ENCODE results near the gene MPG.

MPG gene

DNA sequence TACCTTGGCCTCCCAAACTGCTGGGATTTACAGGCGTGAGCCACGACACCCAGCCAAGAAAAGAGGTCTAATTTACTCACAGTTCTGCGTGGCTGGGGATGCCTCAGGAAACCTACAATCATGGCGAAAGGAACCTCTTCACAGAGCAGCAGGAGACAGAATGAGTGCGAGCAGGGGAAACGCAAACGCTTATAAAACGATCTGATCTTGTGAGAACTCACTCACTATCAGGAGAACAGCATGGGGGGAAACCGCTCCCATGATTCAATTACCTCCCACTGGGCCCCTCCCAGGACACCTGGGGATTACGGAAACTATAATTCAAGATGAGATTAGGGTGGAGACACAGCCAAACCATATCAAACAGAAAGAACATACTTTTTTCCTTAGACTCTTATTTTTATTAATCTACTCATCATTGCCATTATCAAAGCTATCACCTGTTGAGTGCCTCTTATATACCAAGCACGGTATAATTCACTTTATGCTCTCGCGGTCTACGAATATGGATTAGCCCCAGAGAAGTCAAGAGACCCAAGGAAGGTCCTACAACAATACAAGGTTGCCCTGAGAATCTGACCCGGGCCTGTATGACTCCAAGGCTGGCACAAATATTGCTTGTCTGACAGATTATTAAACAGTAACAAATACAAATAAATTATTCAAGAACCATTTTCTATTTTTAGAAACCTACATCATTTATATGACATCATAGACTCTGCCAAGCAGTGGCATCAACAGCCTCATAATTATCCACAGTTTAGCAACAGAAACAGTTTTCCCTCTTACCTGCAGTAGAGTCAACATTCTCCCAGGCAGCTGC is 27.0 kb upstream of the MPG start:
- no peak for DNase-seq (ENCODE audit: low read depth, low spot score)

- peak; percentile 96 for DNase-seq (ENCODE audit: low read depth, low spot score)
Observed at GRCh38 chr16:53346-54236, 24.4 kb upstream of the MPG start, which contains the start of the genes POLR3K and SNRNP25. POLR3K (minus strand) TSS chr16:53608; CDS start chr16:53586, 22 bp downstream. SNRNP25 (plus strand) TSS chr16:53828; CDS start chr16:54017, 189 bp downstream.

DNA sequence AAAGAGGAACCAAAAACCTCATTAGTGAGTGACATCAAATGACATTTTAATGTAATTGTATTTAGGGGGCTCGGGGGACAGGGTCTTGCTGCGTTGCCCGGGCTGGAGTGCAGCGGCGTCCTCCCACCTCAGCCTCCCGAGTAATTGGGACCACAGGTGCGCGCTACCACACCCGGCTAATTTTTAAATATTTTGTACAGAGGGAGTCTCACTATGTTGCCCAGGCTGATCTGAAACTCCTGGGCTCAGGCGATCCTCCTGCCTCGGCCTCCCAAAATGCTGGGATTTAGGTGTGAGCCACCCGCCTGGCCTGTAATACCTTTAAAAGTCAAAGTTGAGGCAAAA is 23.8 kb upstream of the MPG start:
- DNase-seq (ENCODE audit: low read depth, low spot score): no peak

DNA sequence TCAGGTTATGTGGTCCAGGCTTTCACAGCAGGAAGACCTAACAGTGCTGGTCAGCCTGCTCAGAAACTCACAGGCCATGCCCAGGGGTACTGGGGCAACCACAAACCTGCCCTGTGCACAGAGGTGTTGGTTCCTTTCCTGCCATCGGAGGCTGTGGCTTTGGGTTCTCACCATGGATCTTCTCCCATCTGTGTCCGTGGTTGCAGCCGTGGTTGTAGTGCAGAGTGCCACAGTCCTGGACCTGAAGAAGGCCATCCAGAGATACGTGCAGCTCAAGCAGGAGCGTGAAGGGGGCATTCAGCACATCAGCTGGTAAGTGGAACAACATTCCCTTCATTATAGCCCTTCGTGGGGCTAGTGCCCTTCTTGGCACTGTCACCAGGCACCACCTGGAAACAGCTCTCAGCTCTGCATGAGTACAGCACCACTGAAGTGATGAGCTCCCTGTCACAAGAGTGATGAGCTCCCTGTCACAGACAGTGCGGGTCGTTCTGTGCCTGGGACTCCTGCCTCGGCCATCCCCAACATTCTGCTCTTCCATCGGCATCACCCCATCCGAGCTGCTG is 22.4 kb upstream of the MPG start:
- DNase-seq (ENCODE audit: low read depth, low spot score): no peak

DNA sequence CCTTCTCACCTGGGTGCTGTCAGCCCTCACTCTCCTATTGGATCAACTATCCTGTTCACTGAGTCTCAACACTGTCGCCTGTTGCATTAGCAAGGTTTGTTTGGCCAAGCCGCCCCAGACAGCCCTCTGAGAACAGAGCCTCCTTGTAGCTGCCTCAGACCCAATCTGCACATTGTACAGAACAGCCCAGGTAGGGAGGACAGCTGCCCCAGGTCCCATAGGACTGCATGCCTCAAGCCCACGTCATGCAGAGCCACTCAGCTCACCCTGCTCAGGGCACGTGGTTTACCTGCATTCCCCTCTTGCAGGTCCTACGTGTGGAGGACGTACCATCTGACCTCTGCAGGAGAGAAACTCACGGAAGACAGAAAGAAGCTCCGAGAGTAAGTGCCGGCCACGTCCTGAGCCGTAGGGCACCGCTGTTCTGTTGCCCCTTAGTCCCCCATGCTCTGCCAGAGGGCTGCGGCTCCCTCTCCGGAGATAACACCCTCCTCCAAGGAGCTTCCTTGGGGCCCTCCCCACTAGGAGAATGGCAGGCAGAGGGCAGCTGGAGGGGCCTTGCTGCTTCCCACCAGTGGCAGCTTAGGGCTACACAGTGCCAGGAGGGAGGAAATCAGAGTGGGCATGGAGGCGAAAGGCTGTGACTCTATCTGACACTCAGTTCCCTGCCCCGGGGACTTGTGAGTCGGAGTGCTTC is 21.6 kb upstream of the MPG start:
- no peak for DNase-seq (ENCODE audit: low read depth, low spot score)

DNA sequence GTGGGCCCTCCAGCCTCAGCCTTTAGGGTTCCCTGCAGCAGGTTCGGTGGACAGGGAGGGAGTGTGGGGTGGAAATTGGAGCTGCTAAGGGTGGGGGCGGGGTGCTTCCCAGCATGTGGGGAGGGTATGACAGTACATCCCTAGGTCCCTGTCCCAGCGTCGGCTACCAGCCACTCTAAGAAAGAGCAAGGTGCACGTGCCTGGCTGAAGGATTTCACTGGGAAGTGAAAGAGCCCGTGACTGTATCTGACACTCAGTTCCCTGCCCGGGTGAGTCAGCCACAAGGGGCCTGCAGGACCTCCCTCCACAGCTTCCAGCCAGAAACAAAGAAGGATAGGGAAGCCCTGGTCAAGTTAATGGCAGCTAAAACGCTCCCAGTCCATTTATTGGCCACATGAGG is 20.3 kb upstream of the MPG start:
- DNase-seq (ENCODE audit: low read depth, low spot score): no peak

DNA sequence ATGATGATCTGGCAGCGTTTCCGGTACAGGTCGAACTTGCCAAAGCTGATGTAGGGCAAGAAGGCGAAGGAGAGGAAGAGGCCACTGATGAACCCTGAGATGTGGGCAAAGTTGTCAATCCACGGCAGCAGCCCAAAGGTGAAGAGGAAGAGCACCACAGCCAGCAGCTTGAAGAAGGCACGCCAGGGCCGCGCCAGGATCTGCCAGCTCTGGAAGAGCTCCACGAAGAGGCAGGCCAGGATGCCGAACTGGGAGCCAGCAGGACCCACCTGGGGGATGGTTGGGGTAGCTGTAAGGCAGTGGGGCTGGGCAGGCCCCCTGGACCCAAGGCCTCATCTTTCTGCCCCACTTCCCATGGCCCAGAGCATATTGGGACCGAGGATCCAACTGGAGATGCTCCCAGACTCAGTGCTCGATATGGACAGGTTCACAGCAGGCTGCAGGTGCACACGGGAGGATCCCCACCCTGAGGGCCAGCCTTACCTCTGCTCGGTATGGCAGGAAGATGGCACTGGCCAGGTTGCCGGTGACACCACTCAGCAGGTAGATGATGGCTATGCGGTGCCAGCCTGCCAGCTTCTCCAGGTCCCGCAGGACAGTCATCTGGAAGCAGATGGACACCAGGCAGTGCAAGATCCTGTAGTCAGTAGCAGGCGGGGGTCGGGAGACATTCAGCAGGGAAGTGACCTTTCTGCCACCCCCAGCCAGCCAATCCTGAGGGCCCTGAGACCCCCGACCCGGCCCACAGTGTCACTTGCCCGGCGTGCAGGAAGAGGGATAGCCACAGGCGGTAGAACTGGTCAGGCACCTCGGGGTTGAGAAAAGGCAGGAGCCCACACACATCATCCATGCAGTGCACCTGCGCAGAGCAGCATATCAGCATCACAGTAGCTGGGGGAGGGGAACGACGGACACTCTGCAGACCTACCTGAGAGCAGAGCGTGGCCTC is 19.3 kb upstream of the MPG start:
- no peak for DNase-seq (ENCODE audit: low read depth, low spot score)

- DNase-seq (ENCODE audit: low read depth, low spot score): no peak
Observed at GRCh38 chr16:59440-60059, 18.5 kb upstream of the MPG start.

GRCh38 chr16:60166-60565 is 17.9 kb upstream of the MPG start:
- DNase-seq (ENCODE audit: low read depth, low spot score): no peak

DNA sequence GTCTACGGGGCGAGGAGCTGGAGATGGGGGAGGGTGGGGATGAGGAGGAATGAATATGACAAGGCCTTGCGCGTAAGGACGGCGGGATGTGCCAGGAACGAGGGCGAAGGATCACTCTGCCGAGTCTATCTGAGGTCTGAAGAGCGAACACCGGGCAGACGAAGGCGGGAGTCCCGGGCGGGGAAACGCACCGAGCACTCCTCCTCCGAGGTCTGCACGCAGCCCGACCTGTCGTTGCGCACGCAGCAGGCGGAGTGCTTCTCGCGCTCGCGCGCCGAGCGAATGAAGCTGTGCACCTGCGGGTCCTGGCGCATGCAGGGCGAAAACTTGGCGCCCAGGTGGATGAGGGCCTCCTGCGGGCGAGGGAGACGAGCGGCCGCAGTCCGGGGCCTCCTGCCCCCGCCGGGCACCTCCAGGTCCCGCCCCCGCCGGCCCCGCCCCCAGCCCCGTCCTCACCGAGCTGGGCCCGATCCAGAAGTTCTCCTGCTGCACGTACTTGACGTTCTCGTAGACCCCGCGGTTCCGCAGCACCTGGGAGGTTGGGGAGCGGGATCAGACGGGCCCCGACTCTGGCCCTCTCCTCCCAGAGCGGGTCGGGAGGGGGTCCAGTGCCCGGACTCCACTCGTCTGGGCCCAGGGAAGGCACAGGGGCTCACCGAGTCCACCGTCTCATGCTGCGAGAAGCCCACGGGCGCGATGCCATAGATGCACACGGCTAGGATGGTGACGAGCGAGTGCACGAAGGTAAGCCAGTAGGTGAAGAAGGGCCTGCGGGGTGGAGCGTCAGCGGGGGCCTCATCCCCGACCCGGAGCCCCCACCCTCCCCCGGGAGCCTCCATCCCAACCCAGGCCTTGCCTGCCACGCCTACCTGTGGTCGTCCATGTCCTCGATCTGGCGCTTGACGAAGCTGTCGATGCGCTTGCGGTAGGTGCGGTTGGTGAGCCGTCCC is 16.8 kb upstream of the MPG start:
- DNase-seq (ENCODE audit: low read depth, low spot score): no peak

DNA sequence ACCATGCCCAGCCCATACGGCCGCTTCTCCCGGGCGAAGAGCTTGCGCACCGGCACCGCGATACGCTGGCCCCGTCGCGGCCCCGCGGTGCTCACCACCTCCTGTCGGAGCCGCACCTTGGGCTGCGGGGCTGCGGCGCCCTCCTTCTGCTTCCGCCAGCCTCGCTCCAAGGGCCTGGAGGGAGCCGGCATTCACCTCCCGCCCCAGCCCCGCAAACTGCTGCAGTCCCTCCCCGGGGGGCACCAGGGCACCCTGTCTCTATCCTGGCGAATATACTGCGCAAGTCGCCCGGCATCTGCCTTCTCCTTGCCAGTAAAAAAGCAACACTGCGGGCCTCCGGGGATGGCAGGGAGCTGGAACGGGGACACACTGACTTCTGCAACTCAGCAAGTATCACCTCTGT is 16.1 kb upstream of the MPG start:
- no peak for DNase-seq (ENCODE audit: low read depth, low spot score)

- no peak for DNase-seq (ENCODE audit: low read depth, low spot score)
Observed at GRCh38 chr16:62283-62967, 15.6 kb upstream of the MPG start.

- DNase-seq (ENCODE audit: low read depth, low spot score): no peak
Observed at GRCh38 chr16:62968-63391, 15.0 kb upstream of the MPG start.

DNA sequence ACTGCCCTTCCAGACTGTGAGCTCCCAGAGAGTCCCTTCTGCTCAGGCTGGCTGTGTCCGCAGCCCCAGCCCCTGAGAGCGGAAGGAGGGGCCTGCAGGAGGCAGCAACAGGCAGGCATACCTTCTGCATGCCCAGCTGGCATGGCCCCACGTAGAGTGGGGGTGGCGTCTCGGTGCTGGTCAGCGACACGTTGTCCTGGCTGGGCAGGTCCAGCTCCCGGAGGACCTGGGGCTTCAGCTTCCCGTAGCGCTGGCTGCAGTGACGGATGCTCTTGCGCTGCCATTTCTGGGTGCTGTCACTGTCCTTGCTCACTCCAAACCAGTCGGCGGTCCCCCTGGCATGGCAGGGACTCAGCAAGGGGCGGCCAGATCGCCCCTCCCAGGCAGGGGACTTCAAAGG is 14.6 kb upstream of the MPG start:
- no peak for DNase-seq (ENCODE audit: low read depth, low spot score)

DNA sequence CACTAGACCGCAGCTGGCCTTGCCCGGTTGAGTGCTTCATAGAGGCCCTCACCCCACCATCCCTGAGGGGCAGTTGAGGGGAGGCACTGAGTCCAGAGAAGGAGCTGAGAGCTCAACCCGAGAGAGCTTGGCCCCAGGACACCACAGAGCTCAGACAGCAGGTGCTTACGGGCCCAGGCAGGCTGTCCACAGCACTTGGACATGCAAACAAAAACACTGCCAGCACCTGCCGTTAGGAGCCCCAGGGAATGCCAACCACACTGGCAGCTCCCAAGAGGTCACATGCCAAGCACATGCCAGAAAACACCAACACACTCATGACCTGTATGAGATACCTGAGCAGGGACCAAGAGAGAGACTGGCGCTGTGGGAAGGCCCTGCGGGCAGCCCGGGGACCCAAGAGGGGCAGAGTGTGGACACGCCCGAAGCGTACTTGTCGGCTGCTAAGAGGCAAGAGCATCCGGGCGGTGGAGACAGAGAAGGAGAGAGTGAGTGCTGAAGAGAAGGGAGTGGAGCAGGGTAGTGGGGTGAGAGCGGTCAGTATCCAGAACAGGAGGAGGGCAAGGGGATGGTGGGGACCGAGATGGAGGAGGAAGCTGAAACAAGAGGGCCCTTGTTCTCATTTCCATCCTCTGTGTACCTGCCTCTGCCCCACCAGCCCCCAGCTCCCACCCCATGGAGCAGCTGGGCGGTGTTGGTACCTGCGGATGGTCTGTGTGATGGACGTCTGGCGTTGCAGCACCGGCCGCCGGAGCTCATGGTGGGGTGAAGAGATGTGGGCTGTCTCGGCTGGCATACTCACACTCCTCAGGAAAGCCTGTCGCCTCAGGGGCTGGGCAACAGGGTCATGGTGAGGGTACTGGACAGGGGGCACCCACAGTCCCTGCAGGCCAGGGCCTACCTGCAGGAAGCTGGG is 13.8 kb upstream of the MPG start:
- no peak for DNase-seq (ENCODE audit: low read depth, low spot score)

DNA sequence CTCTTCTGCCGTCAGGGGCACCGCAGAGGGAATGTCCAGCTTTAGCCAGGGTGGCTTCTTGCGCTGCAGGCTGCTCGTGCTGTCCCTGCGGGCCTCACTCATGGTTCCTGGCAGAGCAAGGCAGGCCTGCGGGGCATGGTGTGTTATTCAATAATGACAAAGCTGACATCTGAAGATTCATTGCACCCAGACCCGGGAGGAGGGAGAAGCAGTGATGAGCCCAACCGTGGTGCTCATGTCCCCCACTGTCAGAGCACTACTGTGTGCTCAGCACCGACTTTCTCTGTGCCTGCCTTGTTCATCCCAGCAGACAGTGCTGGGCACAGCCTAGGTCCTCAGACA is 13.1 kb upstream of the MPG start:
- no peak for DNase-seq (ENCODE audit: low read depth, low spot score)

GRCh38 chr16:65745-66144 is 12.3 kb upstream of the MPG start:
- peak; percentile 66 for DNase-seq (ENCODE audit: low read depth, low spot score)
